Karpas-422 (cell line): ENCODE results near the gene ARID3A. TPM values are rescaled to one million over a fixed set of nuclear protein-coding genes. Genes with fewer than 3 reads are reported as not detected.

ENCODE experiments used
- DNase-seq: peaks from one replicate; pipeline ENCODE4 v3.0.0-alpha.2; 2015
- H2AFZ ChIP-seq: fragments of 200-600 bp; sonication (generic); 2 replicates; pipeline ENCODE4 v1.6.1; 2014; ENCODE audit warnings: antibody characterized with exemption, low read length, mixed read lengths
- H3K27ac ChIP-seq: fragments of 200-600 bp; sonication (generic); 2 replicates; pipeline ENCODE4 v1.5.1; 2014; ENCODE audit warnings: mild to moderate bottlenecking, low read length, moderate library complexity
- H3K27me3 ChIP-seq: fragments of 200-600 bp; sonication (generic); 2 replicates; pipeline ENCODE4 v1.6.1; 2014; ENCODE audit warnings: low read length, mixed read lengths
- H3K36me3 ChIP-seq: fragments of 200-600 bp; sonication (generic); 2 replicates; pipeline ENCODE4 v1.6.1; 2014; ENCODE audit warnings: low read length, mixed read lengths; ENCODE audit not compliant: insufficient read depth
- H3K4me1 ChIP-seq: fragments of 200-600 bp; sonication (generic); 2 replicates; pipeline ENCODE4 v1.6.1; 2014; ENCODE audit warnings: mild to moderate bottlenecking, low read length, mixed read lengths
- H3K4me2 ChIP-seq: fragments of 200-600 bp; sonication (generic); 2 replicates; pipeline ENCODE4 v1.6.1; 2014; ENCODE audit warnings: low read length, low read depth, mild to moderate bottlenecking; ENCODE audit not compliant: poor library complexity, severe bottlenecking
- H3K4me3 ChIP-seq: fragments of 200-600 bp; sonication (generic); 2 replicates; pipeline ENCODE4 v1.5.1; 2014; ENCODE audit warnings: mild to moderate bottlenecking, antibody characterized with exemption, low read length, mixed read lengths
- H3K79me2 ChIP-seq: fragments of 200-600 bp; sonication (generic); 2 replicates; pipeline ENCODE4 v1.6.1; 2014; ENCODE audit warnings: mild to moderate bottlenecking, low read length, mixed read lengths
- H3K9ac ChIP-seq: fragments of 200-600 bp; sonication (generic); 2 replicates; pipeline ENCODE4 v1.6.0; 2014; ENCODE audit warnings: low read length
- H3K9me2 ChIP-seq: fragments of 200-600 bp; sonication (generic), shearing (Covaris generic); replicated peaks from 2 replicates; pipeline ENCODE4 v1.6.0; 2014; ENCODE audit warnings: mild to moderate bottlenecking, low read length, moderate library complexity; ENCODE audit not compliant: insufficient read depth
- H3K9me3 ChIP-seq: fragments of 300-700, 200-600 bp; sonication (generic); 2 replicates; pipeline ENCODE4 v1.6.1; 2014; ENCODE audit warnings: low read length, mixed read lengths
- H4K20me1 ChIP-seq: fragments of 200-600 bp; sonication (generic); 2 replicates; pipeline ENCODE4 v1.6.1; 2014; ENCODE audit warnings: mild to moderate bottlenecking, antibody characterized with exemption, low read length, low read depth; ENCODE audit not compliant: insufficient read depth
- total RNA-seq: library from RNA; depleted of rRNA; stranded (reverse); fragments of >200 nt; shearing (Covaris generic); gene quantifications from 2 replicates; pipeline ENCODE4 v1.2.3, GENCODE V29; 2014; ENCODE audit warnings: low replicate concordance

Gene ARID3A
- total RNA-seq, 1 experiment from 2014 or later = 2.0 TPM

DNA sequence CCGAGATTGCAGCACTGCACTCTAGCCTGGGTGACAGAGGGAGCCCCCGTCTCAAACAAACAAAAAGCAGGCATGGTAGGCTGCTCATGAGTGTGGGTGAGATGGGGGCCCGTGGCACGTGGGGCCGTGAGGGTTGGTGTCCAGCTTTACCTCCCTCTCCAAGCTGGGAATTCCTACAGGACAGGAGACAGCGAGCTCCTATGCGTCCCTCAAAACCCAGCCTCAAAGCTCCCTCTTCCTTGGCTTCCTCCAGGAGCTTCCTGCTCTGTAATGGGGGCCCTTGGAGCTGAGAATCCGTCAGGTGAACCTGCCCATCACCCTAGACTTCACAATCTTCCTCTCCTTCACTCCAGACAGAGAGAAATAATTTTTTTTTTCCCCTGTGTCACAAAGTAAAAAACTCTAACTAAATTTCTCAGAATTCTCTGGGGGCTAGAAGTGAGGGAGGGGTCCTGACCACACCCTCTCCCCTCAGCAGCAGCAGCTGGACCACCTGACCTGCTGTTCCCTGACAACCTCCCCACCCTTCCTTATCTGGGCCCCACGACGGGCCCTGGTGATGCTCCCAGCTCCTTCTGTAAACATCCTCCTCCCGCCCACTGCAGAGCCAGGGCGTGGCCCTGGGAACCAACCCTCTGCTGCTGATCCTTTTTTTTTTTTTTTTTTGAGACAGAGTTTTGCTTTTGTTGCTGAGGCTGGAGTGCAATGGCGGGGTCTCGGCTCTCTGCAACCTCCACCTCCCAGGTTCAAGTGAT is 36.2 kb downstream of the ARID3A start:
- Histone ChIP-seq H3K36me3 (no peaks in the 10 kb centered on the region), H2AFZ (no peak overlapping the region), H3K27me3 (no peaks in the 10 kb centered on the region), H3K4me2 (no peak overlapping the region), H4K20me1 (no peaks in the 10 kb centered on the region), H3K27ac (no peak overlapping the region), H3K9me3 (no peaks in the 10 kb centered on the region), H3K4me1 (no peaks in the 10 kb centered on the region), H3K79me2 (no peaks in the 10 kb centered on the region), H3K9me2 (no peaks in the 10 kb centered on the region), H3K9ac (no peak overlapping the region), H3K4me3 (no peak overlapping the region)
- no peak for DNase-seq

DNA sequence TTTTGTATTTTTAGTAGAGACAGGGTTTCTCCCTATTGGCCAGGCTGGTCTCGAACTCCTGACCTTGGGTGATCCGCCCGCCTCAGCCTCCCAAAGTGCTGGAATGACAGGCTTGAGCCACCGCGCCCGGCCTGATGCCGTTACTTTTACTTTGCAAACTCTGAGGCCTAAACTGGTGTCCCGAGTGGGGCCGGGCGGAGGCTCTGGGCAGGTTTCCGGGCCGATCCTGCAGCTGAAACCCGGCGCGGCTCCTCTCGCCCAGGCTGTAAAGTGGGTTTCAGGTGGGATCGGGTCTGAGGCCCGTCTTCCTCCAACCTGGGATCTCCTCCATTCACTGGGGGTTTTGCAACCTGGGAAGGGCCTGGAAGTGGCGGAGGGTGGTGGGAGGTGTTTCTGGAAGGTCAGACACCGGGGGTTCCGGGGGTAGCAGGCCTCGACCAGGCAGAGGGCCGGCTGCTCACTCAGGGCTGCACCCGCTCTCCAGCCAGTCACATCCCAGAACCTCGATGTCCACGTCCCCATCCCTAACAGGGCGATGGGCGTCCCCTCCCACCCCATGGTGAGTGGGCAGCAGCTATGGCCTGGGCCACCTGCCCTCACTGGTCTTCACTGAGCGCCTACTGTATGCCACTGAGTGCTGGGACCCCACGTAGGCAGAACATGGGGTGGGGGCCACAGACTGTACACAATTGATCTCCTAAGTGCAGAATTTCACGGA is 37.0 kb downstream of the ARID3A start:
- no peak overlapping the region for H3K4me3 ChIP-seq
- no peaks in the 10 kb centered on the region for H3K79me2 ChIP-seq
- no peaks in the 10 kb centered on the region for H3K4me1 ChIP-seq
- no peaks in the 10 kb centered on the region for H3K27me3 ChIP-seq
- no peak overlapping the region for H2AFZ ChIP-seq
- no peaks in the 10 kb centered on the region for H3K36me3 ChIP-seq
- H3K9me3 ChIP-seq = no peaks in the 10 kb centered on the region
- no peak overlapping the region for H3K4me2 ChIP-seq
- no peaks in the 10 kb centered on the region for H3K9me2 ChIP-seq
- no peak for DNase-seq
- H4K20me1 ChIP-seq = no peaks in the 10 kb centered on the region
- H3K27ac ChIP-seq = no peak overlapping the region
- H3K9ac ChIP-seq = no peak overlapping the region

DNA sequence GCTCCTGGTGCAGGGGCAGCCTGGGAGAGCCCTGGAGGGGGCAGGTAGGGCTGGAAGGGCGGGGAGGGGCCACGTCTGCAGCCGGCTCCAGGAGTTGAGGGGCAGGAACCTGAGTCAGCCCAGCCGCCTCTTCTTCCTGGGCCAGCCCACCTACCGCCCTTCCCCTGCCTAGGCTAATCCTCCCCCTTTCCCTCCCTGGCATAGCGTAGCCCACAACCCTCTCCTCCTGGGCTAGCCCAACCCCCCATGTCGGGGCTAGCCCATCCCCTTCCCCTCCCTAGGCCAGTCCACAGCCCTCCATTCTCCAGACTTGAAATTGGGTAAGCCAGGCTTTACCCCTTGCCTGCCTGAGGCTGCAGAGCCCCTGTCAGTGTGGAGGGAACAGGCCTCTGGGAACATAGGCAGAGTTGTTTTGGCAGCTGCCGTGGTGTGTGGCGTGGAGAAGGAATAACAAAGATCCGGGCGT is 37.7 kb downstream of the ARID3A start:
- Histone ChIP-seq H3K27me3 (no peaks in the 10 kb centered on the region), H3K36me3 (no peaks in the 10 kb centered on the region), H3K4me1 (no peaks in the 10 kb centered on the region), H3K27ac (no peak overlapping the region), H2AFZ (no peak overlapping the region), H4K20me1 (no peaks in the 10 kb centered on the region), H3K4me3 (no peak overlapping the region), H3K9me3 (no peaks in the 10 kb centered on the region), H3K9ac (no peak overlapping the region), H3K9me2 (no peaks in the 10 kb centered on the region), H3K4me2 (no peak overlapping the region), H3K79me2 (no peaks in the 10 kb centered on the region)
- no peak for DNase-seq

DNA sequence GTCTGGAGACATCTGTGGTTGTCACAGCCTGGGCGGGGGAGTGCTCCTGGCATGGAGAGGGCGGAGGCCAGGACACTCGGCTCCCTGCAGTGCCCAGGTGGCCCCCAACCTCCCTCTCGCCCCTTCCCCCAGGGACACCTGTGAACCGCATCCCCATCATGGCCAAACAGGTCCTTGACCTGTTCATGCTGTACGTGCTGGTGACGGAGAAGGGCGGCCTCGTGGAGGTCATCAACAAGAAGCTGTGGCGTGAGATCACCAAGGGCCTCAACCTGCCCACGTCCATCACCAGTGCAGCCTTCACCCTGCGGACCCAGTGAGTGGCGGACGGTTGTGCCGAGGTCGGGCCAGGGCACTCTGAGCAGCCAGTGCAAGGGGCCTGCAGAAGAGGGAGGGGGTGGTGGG is 38.3 kb downstream of the ARID3A start:
- H3K36me3 ChIP-seq = no peaks in the 10 kb centered on the region
- H3K9me3 ChIP-seq = no peaks in the 10 kb centered on the region
- no peaks in the 10 kb centered on the region for H4K20me1 ChIP-seq
- no peak overlapping the region for H3K27ac ChIP-seq
- no peaks in the 10 kb centered on the region for H3K27me3 ChIP-seq
- no peak overlapping the region for H3K9ac ChIP-seq
- H3K4me3 ChIP-seq = no peak overlapping the region
- H3K9me2 ChIP-seq = no peaks in the 10 kb centered on the region
- DNase-seq = no peak
- H2AFZ ChIP-seq = no peak overlapping the region
- H3K4me1 ChIP-seq = no peaks in the 10 kb centered on the region
- H3K4me2 ChIP-seq = no peak overlapping the region
- H3K79me2 ChIP-seq = no peaks in the 10 kb centered on the region

DNA sequence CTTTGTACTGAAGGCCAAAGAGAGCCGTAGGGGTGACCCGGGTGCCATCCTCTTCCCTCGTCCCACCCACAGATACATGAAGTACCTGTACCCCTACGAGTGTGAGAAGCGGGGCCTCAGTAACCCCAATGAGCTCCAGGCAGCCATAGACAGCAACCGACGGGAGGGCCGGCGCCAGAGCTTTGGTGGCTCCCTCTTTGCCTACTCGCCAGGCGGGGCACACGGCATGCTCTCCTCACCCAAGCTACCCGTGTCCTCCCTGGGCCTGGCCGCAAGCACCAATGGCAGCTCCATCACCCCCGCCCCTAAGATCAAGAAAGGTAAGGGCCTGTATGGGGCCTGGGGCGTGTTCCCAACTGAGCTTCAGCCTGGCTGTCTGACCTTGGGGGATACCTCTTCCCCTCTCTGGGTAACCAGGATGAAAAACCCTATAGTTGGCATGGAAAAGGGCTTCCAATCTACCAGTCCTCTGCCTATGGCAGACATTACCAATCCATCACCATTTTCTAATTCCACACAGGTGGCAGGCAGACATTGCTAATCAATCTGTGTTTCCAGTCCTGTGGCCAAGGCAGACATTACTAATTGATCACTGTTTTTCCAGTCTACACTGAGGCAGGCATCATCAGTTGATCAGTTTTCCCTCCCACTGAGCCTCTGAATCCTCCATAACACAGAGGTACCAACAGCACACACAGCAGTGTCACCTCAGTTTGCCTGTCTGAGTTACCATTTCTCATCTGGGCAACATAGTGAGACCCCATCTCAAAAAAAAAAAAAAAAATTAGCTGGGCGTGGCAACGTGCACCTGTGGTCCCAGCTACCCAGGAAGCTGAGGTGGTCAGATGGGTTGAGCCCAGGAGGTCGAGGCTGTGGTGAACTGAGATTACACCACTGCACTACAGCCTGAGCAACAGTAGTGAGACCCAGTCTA is 39.2 kb downstream of the ARID3A start:
- H3K27ac ChIP-seq = no peak overlapping the region
- H3K4me2 ChIP-seq = no peak overlapping the region
- no peaks in the 10 kb centered on the region for H3K27me3 ChIP-seq
- no peaks in the 10 kb centered on the region for H3K9me2 ChIP-seq
- H4K20me1 ChIP-seq = no peaks in the 10 kb centered on the region
- H2AFZ ChIP-seq = no peak overlapping the region
- H3K79me2 ChIP-seq = no peaks in the 10 kb centered on the region
- no peak overlapping the region for H3K4me3 ChIP-seq
- H3K36me3 ChIP-seq = no peaks in the 10 kb centered on the region
- no peak overlapping the region for H3K9ac ChIP-seq
- H3K9me3 ChIP-seq = no peaks in the 10 kb centered on the region
- DNase-seq = peak; percentile 65
- H3K4me1 ChIP-seq = no peaks in the 10 kb centered on the region

DNA sequence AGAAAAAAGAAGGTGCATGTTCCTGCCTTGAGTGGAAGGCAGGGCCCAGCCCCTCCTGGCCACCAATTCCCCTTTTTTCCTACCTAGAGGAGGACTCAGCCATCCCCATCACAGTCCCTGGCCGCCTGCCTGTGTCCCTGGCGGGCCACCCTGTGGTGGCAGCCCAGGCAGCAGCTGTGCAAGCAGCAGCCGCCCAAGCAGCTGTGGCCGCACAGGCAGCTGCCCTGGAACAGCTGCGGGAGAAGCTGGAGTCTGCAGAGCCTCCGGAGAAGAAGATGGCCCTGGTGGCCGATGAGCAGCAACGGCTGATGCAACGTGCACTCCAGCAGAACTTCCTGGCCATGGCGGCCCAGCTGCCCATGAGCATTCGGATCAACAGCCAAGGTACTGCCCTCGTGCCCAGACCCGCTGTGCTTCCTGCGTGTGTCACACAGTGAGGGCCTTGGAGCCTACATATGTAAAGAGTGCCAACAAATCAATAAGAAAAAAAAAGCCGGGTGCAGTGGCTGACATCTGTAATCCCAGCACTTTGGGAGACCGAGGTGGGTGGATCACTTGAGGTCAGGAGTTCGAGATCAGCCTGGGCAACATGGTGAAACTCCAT is 40.8 kb downstream of the ARID3A start:
- Histone ChIP-seq H3K9ac (no peak overlapping the region), H3K4me3 (no peak overlapping the region), H3K27me3 (no peaks in the 10 kb centered on the region), H3K4me1 (no peaks in the 10 kb centered on the region), H3K27ac (no peak overlapping the region), H3K4me2 (no peak overlapping the region), H4K20me1 (no peaks in the 10 kb centered on the region), H2AFZ (no peak overlapping the region), H3K79me2 (no peaks in the 10 kb centered on the region), H3K9me3 (peaks cover 6% of the 10 kb centered on the region), H3K9me2 (no peaks in the 10 kb centered on the region), H3K36me3 (no peaks in the 10 kb centered on the region)
- no peak for DNase-seq

DNA sequence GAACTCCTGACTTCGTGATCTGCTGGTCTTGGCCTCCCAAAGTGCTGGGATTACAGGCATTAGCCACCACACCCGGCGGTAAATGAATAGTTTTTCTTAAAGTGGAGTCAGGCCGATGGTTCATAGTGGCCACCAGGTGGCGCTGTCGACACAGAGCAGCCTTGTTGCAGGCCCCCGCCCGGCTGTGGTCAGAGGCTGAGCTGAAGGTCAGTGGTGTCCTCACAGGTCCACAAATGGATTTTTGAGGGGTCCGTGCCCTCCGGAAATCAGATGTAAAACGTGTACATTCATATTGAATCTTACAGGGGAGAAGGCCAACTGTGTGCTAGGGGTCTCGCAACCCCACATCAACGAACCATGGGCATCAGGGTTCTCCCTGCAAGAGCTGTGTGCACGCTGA is 44.9 kb downstream of the ARID3A start:
- Histone ChIP-seq H3K9ac (no peak overlapping the region), H3K9me2 (no peaks in the 10 kb centered on the region), H3K4me3 (no peak overlapping the region), H3K4me2 (no peak overlapping the region), H3K36me3 (no peaks in the 10 kb centered on the region), H3K4me1 (no peaks in the 10 kb centered on the region), H2AFZ (no peak overlapping the region), H3K27me3 (no peaks in the 10 kb centered on the region), H3K79me2 (no peaks in the 10 kb centered on the region), H3K27ac (no peak overlapping the region), H4K20me1 (no peaks in the 10 kb centered on the region), H3K9me3 (peaks cover 6% of the 10 kb centered on the region)
- peak; percentile 60 for DNase-seq
